WTC11 (cell line): Measurements from ENCODE around the gene IZUMO3. TPM values are rescaled to one million over a fixed set of nuclear protein-coding genes. Genes with fewer than 3 reads are reported as not detected.

Source experiments
- ATAC-seq: fragments of 200-7000 bp; cut with Tn5 transposase; 2 replicates; pipeline ENCODE4 v1.10.0; 2021; ENCODE audit warnings: mild to moderate bottlenecking, moderate library complexity
- CTCF ChIA-PET: fragments of 300-600 bp; sonication (Branson Sonifier 250); formaldehyde crosslinking; loops from one replicate; lab custom pipeline; 2021; ENCODE audit warnings: antibody characterized with exemption; lab: Charles Lee
- POLR2A ChIA-PET: fragments of 350-600 bp; sonication (Branson Sonifier 250); formaldehyde crosslinking; loops from one replicate; lab custom pipeline; 2021; ENCODE audit warnings: antibody characterized with exemption; lab: Charles Lee
- DNase-seq: peaks from one replicate; pipeline ENCODE4 v3.0.0; 2021; ENCODE audit warnings: low spot score
- H3K27ac Mint-ChIP-seq: 2 replicates; pipeline ENCODE4 v1.8.0; 2021; ENCODE audit warnings: mixed read lengths
- H3K27me3 Mint-ChIP-seq: 2 replicates; pipeline ENCODE4 v1.8.0; 2021; ENCODE audit warnings: low read depth, mild to moderate bottlenecking, moderate library complexity, mixed read lengths
- H3K36me3 Mint-ChIP-seq: 2 replicates; pipeline ENCODE4 v1.8.0; 2021; ENCODE audit warnings: mixed read lengths
- H3K4me1 Mint-ChIP-seq: 2 replicates; pipeline ENCODE4 v1.8.0; 2022; ENCODE audit warnings: mixed read lengths
- H3K4me3 Mint-ChIP-seq: 2 replicates; pipeline ENCODE4 v1.8.0; 2021; ENCODE audit warnings: mild to moderate bottlenecking, moderate library complexity, mixed read lengths
- H3K9me3 Mint-ChIP-seq: 2 replicates; pipeline ENCODE4 v1.8.0; 2021; ENCODE audit warnings: mixed read lengths
- CREB1 ChIP-seq: sonication (generic); formaldehyde crosslinking; IDR thresholded peaks from 2 replicates; pipeline ENCODE4 v1.8.0; 2023; ENCODE audit warnings: mild to moderate bottlenecking, missing genetic modification reagents
- JAZF1 ChIP-seq: fragments of 250-450 bp; sonication (Bioruptor Pico); IDR thresholded peaks from 2 replicates; pipeline ENCODE4 v1.9.0; 2021; ENCODE audit warnings: moderate library complexity, mild to moderate bottlenecking, inconsistent platforms
- KAT7 ChIP-seq: sonication (generic); formaldehyde crosslinking; IDR thresholded peaks from 2 replicates; pipeline ENCODE4 v1.8.1; 2023; ENCODE audit warnings: missing genetic modification reagents, mild to moderate bottlenecking, borderline replicate concordance
- NR3C1 ChIP-seq: sonication (generic); formaldehyde crosslinking; conservative IDR thresholded peaks from 2 replicates; pipeline ENCODE4 v1.8.1; 2023; ENCODE audit warnings: low read depth, mild to moderate bottlenecking, missing genetic modification reagents
- PRRX2 ChIP-seq: fragments of 250-450 bp; sonication (Bioruptor Pico); IDR thresholded peaks from 2 replicates; pipeline ENCODE4 v1.8.0; 2021; ENCODE audit warnings: mild to moderate bottlenecking
- ZNF219 ChIP-seq: sonication (generic); formaldehyde crosslinking; IDR thresholded peaks from 2 replicates; pipeline ENCODE4 v1.8.0; 2023; ENCODE audit warnings: missing genetic modification reagents, mild to moderate bottlenecking, borderline replicate concordance
- ZNF232 ChIP-seq: sonication (generic); formaldehyde crosslinking; IDR thresholded peaks from 2 replicates; pipeline ENCODE4 v1.8.0; 2022; ENCODE audit warnings: mild to moderate bottlenecking, missing genetic modification reagents
- ZNF396 ChIP-seq: fragments of 250-450 bp; sonication (Bioruptor Pico); IDR thresholded peaks from 2 replicates; pipeline ENCODE4 v1.8.0; 2021; ENCODE audit warnings: mild to moderate bottlenecking, moderate library complexity, borderline replicate concordance
- ZNF532 ChIP-seq: fragments of 250-450 bp; sonication (Bioruptor Pico); IDR thresholded peaks from 2 replicates; pipeline ENCODE4 v1.9.0; 2021; ENCODE audit warnings: mild to moderate bottlenecking, borderline replicate concordance
- total RNA-seq: library from RNA; stranded (reverse); gene quantifications from 3 replicates; pipeline ENCODE4 v1.2.3, GENCODE V29; 2021
- TF ChIP-seq, protein P1 (sequence below): sonication (generic); formaldehyde crosslinking; conservative IDR thresholded peaks from 2 replicates; pipeline ENCODE4 v1.8.1; 2022; ENCODE audit warnings: mild to moderate bottlenecking, missing genetic modification reagents
- TF ChIP-seq, protein P2 (sequence below): sonication (generic); formaldehyde crosslinking; IDR thresholded peaks from 2 replicates; pipeline ENCODE4 v1.8.0; 2023; ENCODE audit warnings: mild to moderate bottlenecking, missing genetic modification reagents
- TF ChIP-seq, protein P3 (sequence below): sonication (generic); formaldehyde crosslinking; IDR thresholded peaks from 2 replicates; pipeline ENCODE4 v1.8.0; 2022; ENCODE audit warnings: mild to moderate bottlenecking, missing genetic modification reagents
- TF ChIP-seq, protein P4 (sequence below): sonication (generic); formaldehyde crosslinking; IDR thresholded peaks from 2 replicates; pipeline ENCODE4 v1.8.1; 2022; ENCODE audit warnings: missing genetic modification reagents, borderline replicate concordance
- TF ChIP-seq, protein P5 (sequence below): sonication (generic); formaldehyde crosslinking; IDR thresholded peaks from 2 replicates; pipeline ENCODE4 v1.8.1; 2022; ENCODE audit warnings: low read depth, mild to moderate bottlenecking, moderate library complexity, missing genetic modification reagents, borderline replicate concordance

The IZUMO3 gene
- total RNA-seq, 1 experiment from 2014 or later, result not detected

DNA sequence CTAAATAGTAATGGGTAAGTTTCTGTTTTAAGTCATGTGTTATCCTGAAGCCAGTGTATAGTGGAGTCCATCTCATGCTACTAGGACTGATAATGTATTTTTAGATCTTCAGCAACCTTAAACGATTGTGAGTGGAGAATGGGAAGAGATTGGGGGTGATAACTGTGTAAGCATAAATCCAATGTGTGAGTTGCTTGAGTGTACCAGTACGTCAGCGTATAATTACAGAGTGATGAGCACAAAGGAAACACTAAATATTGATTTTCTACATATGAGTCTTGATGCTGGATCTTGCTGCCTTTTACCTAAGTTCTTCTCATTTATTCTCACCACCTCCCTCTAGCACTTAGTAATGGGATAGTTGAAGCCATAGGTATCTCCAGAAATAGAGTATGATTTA is 16.3 kb upstream of the IZUMO3 start (continued):
- TF ChIP-seq JAZF1 (CRISPR knock-in tag) (no peak), ZNF219 (CRISPR knock-in tag) (no peak), CREB1 (CRISPR knock-in tag) (no peak), ZNF232 (CRISPR knock-in tag) (no peak), NR3C1 (CRISPR knock-in tag) (no peak)
- TF ChIP-seq, protein P1, sequence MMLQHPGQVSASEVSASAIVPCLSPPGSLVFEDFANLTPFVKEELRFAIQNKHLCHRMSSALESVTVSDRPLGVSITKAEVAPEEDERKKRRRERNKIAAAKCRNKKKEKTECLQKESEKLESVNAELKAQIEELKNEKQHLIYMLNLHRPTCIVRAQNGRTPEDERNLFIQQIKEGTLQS (CRISPR knock-in tag), result no peak
- TF ChIP-seq, protein P2, sequence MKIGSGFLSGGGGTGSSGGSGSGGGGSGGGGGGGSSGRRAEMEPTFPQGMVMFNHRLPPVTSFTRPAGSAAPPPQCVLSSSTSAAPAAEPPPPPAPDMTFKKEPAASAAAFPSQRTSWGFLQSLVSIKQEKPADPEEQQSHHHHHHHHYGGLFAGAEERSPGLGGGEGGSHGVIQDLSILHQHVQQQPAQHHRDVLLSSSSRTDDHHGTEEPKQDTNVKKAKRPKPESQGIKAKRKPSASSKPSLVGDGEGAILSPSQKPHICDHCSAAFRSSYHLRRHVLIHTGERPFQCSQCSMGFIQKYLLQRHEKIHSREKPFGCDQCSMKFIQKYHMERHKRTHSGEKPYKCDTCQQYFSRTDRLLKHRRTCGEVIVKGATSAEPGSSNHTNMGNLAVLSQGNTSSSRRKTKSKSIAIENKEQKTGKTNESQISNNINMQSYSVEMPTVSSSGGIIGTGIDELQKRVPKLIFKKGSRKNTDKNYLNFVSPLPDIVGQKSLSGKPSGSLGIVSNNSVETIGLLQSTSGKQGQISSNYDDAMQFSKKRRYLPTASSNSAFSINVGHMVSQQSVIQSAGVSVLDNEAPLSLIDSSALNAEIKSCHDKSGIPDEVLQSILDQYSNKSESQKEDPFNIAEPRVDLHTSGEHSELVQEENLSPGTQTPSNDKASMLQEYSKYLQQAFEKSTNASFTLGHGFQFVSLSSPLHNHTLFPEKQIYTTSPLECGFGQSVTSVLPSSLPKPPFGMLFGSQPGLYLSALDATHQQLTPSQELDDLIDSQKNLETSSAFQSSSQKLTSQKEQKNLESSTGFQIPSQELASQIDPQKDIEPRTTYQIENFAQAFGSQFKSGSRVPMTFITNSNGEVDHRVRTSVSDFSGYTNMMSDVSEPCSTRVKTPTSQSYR (CRISPR knock-in tag), result no peak
- TF ChIP-seq, protein P3, sequence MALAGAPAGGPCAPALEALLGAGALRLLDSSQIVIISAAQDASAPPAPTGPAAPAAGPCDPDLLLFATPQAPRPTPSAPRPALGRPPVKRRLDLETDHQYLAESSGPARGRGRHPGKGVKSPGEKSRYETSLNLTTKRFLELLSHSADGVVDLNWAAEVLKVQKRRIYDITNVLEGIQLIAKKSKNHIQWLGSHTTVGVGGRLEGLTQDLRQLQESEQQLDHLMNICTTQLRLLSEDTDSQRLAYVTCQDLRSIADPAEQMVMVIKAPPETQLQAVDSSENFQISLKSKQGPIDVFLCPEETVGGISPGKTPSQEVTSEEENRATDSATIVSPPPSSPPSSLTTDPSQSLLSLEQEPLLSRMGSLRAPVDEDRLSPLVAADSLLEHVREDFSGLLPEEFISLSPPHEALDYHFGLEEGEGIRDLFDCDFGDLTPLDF (CRISPR knock-in tag), result no peak

DNA sequence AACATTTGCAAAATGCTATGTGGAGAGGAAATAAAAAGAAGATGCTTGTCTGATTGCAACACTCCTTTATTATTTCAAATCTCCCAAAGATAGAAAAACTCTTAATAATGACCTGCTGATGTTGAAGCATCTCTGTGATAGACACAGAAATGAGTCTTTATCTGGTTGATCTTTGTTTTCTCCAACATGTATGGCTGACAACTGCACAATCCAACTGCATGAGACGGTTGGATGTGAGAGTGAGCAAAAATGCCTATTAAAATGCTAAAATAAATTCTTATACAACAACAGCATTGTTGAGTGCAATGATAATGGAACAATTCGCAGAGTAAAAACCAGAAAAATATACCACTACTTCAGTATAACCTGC is 7.5 kb upstream of the IZUMO3 start:
- Mint-ChIP-seq H3K4me1 (0 out of 2 replicates have a peak, but pooled peaks cover 2% of the 10 kb centered on the region), H3K27me3 (no peaks in the 10 kb centered on the region), H3K27ac (no peak overlapping the region), H3K9me3 (no peaks in the 10 kb centered on the region), H3K36me3 (no peaks in the 10 kb centered on the region), H3K4me3 (no peak overlapping the region)
- CTCF ChIA-PET, result no interaction called here
- TF ChIP-seq ZNF532 (CRISPR knock-in tag) (no peak), PRRX2 (CRISPR knock-in tag) (no peak), CREB1 (CRISPR knock-in tag) (no peak)
- POLR2A ChIA-PET, result no interaction called here
- DNase-seq (no peak), ATAC-seq (no peak)

- H3K9me3 Mint-ChIP-seq, result no peaks in the 10 kb centered on the region
- TF ChIP-seq KAT7 (CRISPR knock-in tag) (no peak), ZNF396 (CRISPR knock-in tag) (no peak), PRRX2 (CRISPR knock-in tag) (no peak), ZNF219 (CRISPR knock-in tag) (no peak), ZNF532 (CRISPR knock-in tag) (no peak)
- TF ChIP-seq, protein P4, sequence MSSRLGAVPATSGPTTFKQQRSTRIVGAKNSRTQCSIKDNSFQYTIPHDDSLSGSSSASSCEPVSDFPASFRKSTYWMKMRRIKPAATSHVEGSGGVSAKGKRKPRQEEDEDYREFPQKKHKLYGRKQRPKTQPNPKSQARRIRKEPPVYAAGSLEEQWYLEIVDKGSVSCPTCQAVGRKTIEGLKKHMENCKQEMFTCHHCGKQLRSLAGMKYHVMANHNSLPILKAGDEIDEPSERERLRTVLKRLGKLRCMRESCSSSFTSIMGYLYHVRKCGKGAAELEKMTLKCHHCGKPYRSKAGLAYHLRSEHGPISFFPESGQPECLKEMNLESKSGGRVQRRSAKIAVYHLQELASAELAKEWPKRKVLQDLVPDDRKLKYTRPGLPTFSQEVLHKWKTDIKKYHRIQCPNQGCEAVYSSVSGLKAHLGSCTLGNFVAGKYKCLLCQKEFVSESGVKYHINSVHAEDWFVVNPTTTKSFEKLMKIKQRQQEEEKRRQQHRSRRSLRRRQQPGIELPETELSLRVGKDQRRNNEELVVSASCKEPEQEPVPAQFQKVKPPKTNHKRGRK (CRISPR knock-in tag), result no peak
- TF ChIP-seq, protein P5, sequence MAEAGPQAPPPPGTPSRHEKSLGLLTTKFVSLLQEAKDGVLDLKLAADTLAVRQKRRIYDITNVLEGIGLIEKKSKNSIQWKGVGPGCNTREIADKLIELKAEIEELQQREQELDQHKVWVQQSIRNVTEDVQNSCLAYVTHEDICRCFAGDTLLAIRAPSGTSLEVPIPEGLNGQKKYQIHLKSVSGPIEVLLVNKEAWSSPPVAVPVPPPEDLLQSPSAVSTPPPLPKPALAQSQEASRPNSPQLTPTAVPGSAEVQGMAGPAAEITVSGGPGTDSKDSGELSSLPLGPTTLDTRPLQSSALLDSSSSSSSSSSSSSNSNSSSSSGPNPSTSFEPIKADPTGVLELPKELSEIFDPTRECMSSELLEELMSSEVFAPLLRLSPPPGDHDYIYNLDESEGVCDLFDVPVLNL (CRISPR knock-in tag), result no peak
Measured at GRCh38 chr9:24552526-24553182, 7.0 kb upstream of the IZUMO3 start.

More at GRCh38 chr9:24552526-24553182, 7.0 kb upstream of the IZUMO3 start:
- Mint-ChIP-seq H3K4me1 (0 out of 2 replicates have a peak, but pooled peaks cover 2% of the 10 kb centered on the region), H3K36me3 (no peaks in the 10 kb centered on the region), H3K27me3 (no peaks in the 10 kb centered on the region), H3K27ac (no peak overlapping the region), H3K4me3 (no peak overlapping the region)
- ATAC-seq, result no peak
- DNase-seq, result no peak
- POLR2A ChIA-PET, result no interaction called here
- CTCF ChIA-PET, result no interaction called here
